Activated naive CD4-positive, alpha-beta T cell (primary cell): ENCODE data around the gene RAPGEF4.

Experiments
- DNase-seq, 4 experiments: peaks; one replicate each; lab custom pipeline; 2025; lab: John Stamatoyannopoulos, UW

The RAPGEF4 gene

GRCh38 chr2:172823261-172823850 lies 87.7 kb downstream of the RAPGEF4 start:
- DNase-seq: no peak

- DNase-seq: no peak
Measured at GRCh38 chr2:172826522-172826921, 90.9 kb downstream of the RAPGEF4 start.

- no peak for DNase-seq
Measured at GRCh38 chr2:172829229-172829628, 93.6 kb downstream of the RAPGEF4 start.

GRCh38 chr2:172830482-172830881 lies 94.8 kb downstream of the RAPGEF4 start:
- no peak for DNase-seq

GRCh38 chr2:172833898-172834297 lies 98.3 kb downstream of the RAPGEF4 start:
- DNase-seq: no peak

GRCh38 chr2:172834881-172835280 lies 99.2 kb downstream of the RAPGEF4 start:
- no peak for DNase-seq

- no peak for DNase-seq
Measured at GRCh38 chr2:172836347-172836821, 100.7 kb downstream of the RAPGEF4 start.

GRCh38 chr2:172836827-172837226 lies 101.2 kb downstream of the RAPGEF4 start:
- DNase-seq: no peak

- DNase-seq: no peak
Measured at GRCh38 chr2:172839446-172839845, 103.8 kb downstream of the RAPGEF4 start.

GRCh38 chr2:172842511-172843265 lies 107.0 kb downstream of the RAPGEF4 start:
- DNase-seq: no peak

GRCh38 chr2:172843266-172843582 lies 107.6 kb downstream of the RAPGEF4 start:
- DNase-seq: no peak

- no peak for DNase-seq
Measured at GRCh38 chr2:172843902-172844715, 108.5 kb downstream of the RAPGEF4 start.

GRCh38 chr2:172845028-172845630 lies 109.5 kb downstream of the RAPGEF4 start:
- no peak for DNase-seq

GRCh38 chr2:172846551-172846950 lies 110.9 kb downstream of the RAPGEF4 start:
- no peak for DNase-seq

GRCh38 chr2:172847188-172847587 lies 111.5 kb downstream of the RAPGEF4 start:
- DNase-seq: no peak

GRCh38 chr2:172848519-172848918 lies 112.9 kb downstream of the RAPGEF4 start:
- no peak for DNase-seq

- DNase-seq: no peak
Measured at GRCh38 chr2:172849519-172850217, 114.0 kb downstream of the RAPGEF4 start.

GRCh38 chr2:172855588-172855987 lies 119.9 kb downstream of the RAPGEF4 start:
- DNase-seq: no peak

- DNase-seq: no peak
Measured at GRCh38 chr2:172856606-172857005, 121.0 kb downstream of the RAPGEF4 start.

GRCh38 chr2:172858473-172858745 lies 122.8 kb downstream of the RAPGEF4 start:
- no peak for DNase-seq

GRCh38 chr2:172859581-172860335 lies 124.1 kb downstream of the RAPGEF4 start:
- DNase-seq: no peak
